Measurements from ENCODE around the gene REN.

Gene REN

GRCh38 chr1:204166219-204166618 lies at the start of gene REN:
REN (minus strand) TSS chr1:204166337; CDS start chr1:204166293, 44 bp downstream.
- H2AFZ ChIP-seq (ENCODE audit: low read length) = no peak within 1 kb of the TSS
- H3K9me2 ChIP-seq (ENCODE audit: low read depth, low read length) = no peaks in the 10 kb centered on the region
- H3K27me3 ChIP-seq (ENCODE audit: insufficient read depth, low read length) = no peaks in the 10 kb centered on the region
- TF ChIP-seq CTCF (IDR thresholded peaks at IDR 0.05; ENCODE audit: low read length) (no peak), EZH2 (IDR thresholded peaks at IDR 0.05; ENCODE audit: borderline replicate concordance, low read length) (no peak)
- H3F3A ChIP-seq (ENCODE audit: insufficient read depth, low read length) = no peaks in the 10 kb centered on the region
- H3K9me3 ChIP-seq (ENCODE audit: low read length) = peaks cover 22% of the 10 kb centered on the region
- no peak within 1 kb of the TSS for H3K9ac ChIP-seq (ENCODE audit: low read length)
- H3K27ac ChIP-seq (ENCODE audit: low read depth, low read length, poor library complexity, severe bottlenecking) = no peak within 1 kb of the TSS
- H3K36me3 ChIP-seq (ENCODE audit: insufficient read depth, low read length) = no peaks in the 10 kb centered on the region
- no peaks in the 10 kb centered on the region for H3K4me1 ChIP-seq (ENCODE audit: insufficient read depth, low read length, severe bottlenecking)
- H3K4me2 ChIP-seq (ENCODE audit: low read length) = no peak within 1 kb of the TSS
- no peaks in the 10 kb centered on the region for H3K79me2 ChIP-seq (ENCODE audit: insufficient read depth, low read length)
- H4K20me1 ChIP-seq (ENCODE audit: insufficient read depth, low read length) = no peaks in the 10 kb centered on the region
- no peak within 1 kb of the TSS for H3K4me3 ChIP-seq (ENCODE audit: low read depth, low read length, poor library complexity, severe bottlenecking)

GRCh38 chr1:204213668-204214662 lies 47.8 kb upstream of the REN start, which contains the start of gene GOLT1A:
GOLT1A (minus strand) TSS chr1:204213988; CDS start chr1:204213906, 82 bp downstream.
- no peaks in the 10 kb centered on the region for H3K4me1 ChIP-seq (ENCODE audit: insufficient read depth, low read length, severe bottlenecking)
- no peak within 1 kb of the TSS for H3K4me3 ChIP-seq (ENCODE audit: low read depth, low read length, poor library complexity, severe bottlenecking)
- no peaks in the 10 kb centered on the region for H3K79me2 ChIP-seq (ENCODE audit: insufficient read depth, low read length)
- H3K9me2 ChIP-seq (ENCODE audit: low read depth, low read length) = no peaks in the 10 kb centered on the region
- no peaks in the 10 kb centered on the region for H3K27me3 ChIP-seq (ENCODE audit: insufficient read depth, low read length)
- no peak within 1 kb of the TSS for H3K4me2 ChIP-seq (ENCODE audit: low read length)
- H3F3A ChIP-seq (ENCODE audit: insufficient read depth, low read length) = no peaks in the 10 kb centered on the region
- no peaks in the 10 kb centered on the region for H3K36me3 ChIP-seq (ENCODE audit: insufficient read depth, low read length)
- H3K27ac ChIP-seq (ENCODE audit: low read depth, low read length, poor library complexity, severe bottlenecking) = no peak within 1 kb of the TSS
- H2AFZ ChIP-seq (ENCODE audit: low read length) = no peak within 1 kb of the TSS
- no peaks in the 10 kb centered on the region for H4K20me1 ChIP-seq (ENCODE audit: insufficient read depth, low read length)
- no peak for TF ChIP-seq EZH2 (IDR thresholded peaks at IDR 0.05; ENCODE audit: borderline replicate concordance, low read length)
- TF ChIP-seq CTCF (IDR thresholded peaks at IDR 0.05; ENCODE audit: low read length) = peak; percentile 24; the same call in 1 of the 2 replicates
- H3K9me3 ChIP-seq (ENCODE audit: low read length) = no peaks in the 10 kb centered on the region
- no peak within 1 kb of the TSS for H3K9ac ChIP-seq (ENCODE audit: low read length)

GRCh38 chr1:204212715-204213114 lies 46.6 kb upstream of the REN start:
- Histone ChIP-seq H3K4me2 (ENCODE audit: low read length) (no peak overlapping the region), H3K9ac (ENCODE audit: low read length) (no peak overlapping the region), H3K9me2 (ENCODE audit: low read depth, low read length) (no peaks in the 10 kb centered on the region), H3K4me3 (ENCODE audit: low read depth, low read length, poor library complexity, severe bottlenecking) (no peak overlapping the region), H3K27me3 (ENCODE audit: insufficient read depth, low read length) (no peaks in the 10 kb centered on the region), H3K36me3 (ENCODE audit: insufficient read depth, low read length) (no peaks in the 10 kb centered on the region), H3K9me3 (ENCODE audit: low read length) (no peaks in the 10 kb centered on the region), H3K79me2 (ENCODE audit: insufficient read depth, low read length) (no peaks in the 10 kb centered on the region), H2AFZ (ENCODE audit: low read length) (no peak overlapping the region), H3K27ac (ENCODE audit: low read depth, low read length, poor library complexity, severe bottlenecking) (no peak overlapping the region), H3K4me1 (ENCODE audit: insufficient read depth, low read length, severe bottlenecking) (no peaks in the 10 kb centered on the region), H3F3A (ENCODE audit: insufficient read depth, low read length) (no peaks in the 10 kb centered on the region), H4K20me1 (ENCODE audit: insufficient read depth, low read length) (no peaks in the 10 kb centered on the region)
- TF ChIP-seq CTCF (IDR thresholded peaks at IDR 0.05; ENCODE audit: low read length) (no peak), EZH2 (IDR thresholded peaks at IDR 0.05; ENCODE audit: borderline replicate concordance, low read length) (no peak)
